Endothelial cell of umbilical vein (primary cell): ENCODE results near the gene SIGLEC7. TPM values are rescaled to one million over a fixed set of nuclear protein-coding genes. Genes with fewer than 3 reads are reported as not detected.

Experiments
- BruUV-seq: library from RNA; stranded (reverse); fragments of 400-500 nt; replicated peaks from 2 replicates; lab custom pipeline; 2021; lab: Mats Ljungman, UMichigan
- CTCF ChIA-PET: fragments of 300-600, 350-600 bp; sonication (Branson Sonifier 250); formaldehyde crosslinking; loops from one replicate; lab custom pipeline; 2021; ENCODE audit warnings: antibody characterized with exemption, inconsistent platforms; lab: Charles Lee
- POLR2A ChIA-PET: fragments of 300-600, 350-600 bp; sonication (Branson Sonifier 250); formaldehyde crosslinking; loops from one replicate; lab custom pipeline; 2021; ENCODE audit warnings: antibody characterized with exemption, inconsistent platforms; lab: Charles Lee
- DNase-seq: peaks from one replicate; pipeline ENCODE4 v3.0.0-alpha.2; 2011; ENCODE audit warnings: low read depth, low spot score
- FAIRE-seq: peaks from 2 replicates; lab custom pipeline; 2011; peaks lifted over from hg19 to GRCh38; lab: Jason Lieb, UNC
- H2AFZ ChIP-seq: 2 replicates; pipeline ENCODE4 v1.6.0; 2012; ENCODE audit warnings: low read depth, low read length, control low read depth, inconsistent platforms
- H3K27ac ChIP-seq: 2 replicates; pipeline ENCODE4 v1.5.1; 2011; ENCODE audit warnings: low read depth, mild to moderate bottlenecking, control low read depth, low read length, moderate library complexity; ENCODE audit not compliant: insufficient read depth
- H3K27me3 ChIP-seq, 2 experiments: 2 replicates each; pipeline versions ENCODE4 v1.6.0 to v1.6.1; 2011; ENCODE audit warnings: low read length in 2 of 2, mixed read lengths in 1 of 2; ENCODE audit not compliant: control insufficient read depth in 2 of 2, insufficient read depth in 2 of 2
- H3K36me3 ChIP-seq, 2 experiments: 2 replicates in 1 of 2; 3 replicates in 1 of 2; pipeline ENCODE4 v1.5.1; 2011; ENCODE audit warnings: low read length in 2 of 2, mild to moderate bottlenecking in 1 of 2, moderate library complexity in 1 of 2; ENCODE audit not compliant: control insufficient read depth in 2 of 2, insufficient read depth in 2 of 2; ENCODE audit errors: extremely low read depth in 1 of 2
- H3K4me1 ChIP-seq: 3 replicates; pipeline ENCODE4 v1.5.1; 2011; ENCODE audit warnings: mild to moderate bottlenecking, low read length; ENCODE audit not compliant: control insufficient read depth, insufficient read depth; ENCODE audit errors: extremely low read depth
- H3K4me2 ChIP-seq: 2 replicates; pipeline ENCODE4 v1.6.1; 2011; ENCODE audit warnings: low read length, control low read depth, mixed read lengths; ENCODE audit not compliant: insufficient read depth
- H3K4me3 ChIP-seq, 3 experiments: fragments of 200-600 bp in 1 of 3; sonication (generic), shearing (Covaris generic) in 1 of 3; replicated peaks in 1 of 3; 2 replicates each; pipeline ENCODE4 v1.5.1; 2011 to 2016; ENCODE audit warnings: control low read depth in 3 of 3, low read length in 3 of 3, mild to moderate bottlenecking in 2 of 3, inconsistent platforms in 1 of 3, low read depth in 1 of 3, moderate library complexity in 1 of 3; ENCODE audit not compliant: insufficient read depth in 1 of 3
- H3K79me2 ChIP-seq: 2 replicates; pipeline ENCODE4 v1.6.0; 2012; ENCODE audit warnings: low read length, inconsistent platforms; ENCODE audit not compliant: control insufficient read depth, insufficient read depth
- H3K9ac ChIP-seq: replicated peaks from 2 replicates; pipeline ENCODE3; 2011; ENCODE audit warnings: low read length, control low read depth; ENCODE audit not compliant: insufficient read depth; ENCODE audit errors: extremely low read depth
- H3K9me1 ChIP-seq: replicated peaks from 3 replicates; pipeline ENCODE4 v1.6.0; 2011; ENCODE audit warnings: mild to moderate bottlenecking, low read length; ENCODE audit not compliant: control insufficient read depth, insufficient read depth; ENCODE audit errors: extremely low read depth
- H3K9me3 ChIP-seq: replicated peaks from 2 replicates; pipeline ENCODE4 v1.5.1; 2012; ENCODE audit warnings: low read length, inconsistent platforms; ENCODE audit not compliant: control insufficient read depth, insufficient read depth
- H4K20me1 ChIP-seq: replicated peaks from 2 replicates; pipeline ENCODE3; 2011; ENCODE audit warnings: mild to moderate bottlenecking, low read length; ENCODE audit not compliant: control insufficient read depth, insufficient read depth; ENCODE audit errors: extremely low read depth
- GATA2 ChIP-seq: IDR thresholded peaks from 2 replicates; pipeline ENCODE4 v1.7.0; 2011; ENCODE audit warnings: low read depth, mild to moderate bottlenecking, moderate library complexity, mixed read lengths, low read length; ENCODE audit not compliant: insufficient read length, insufficient read depth
- JUN ChIP-seq: IDR thresholded peaks from 2 replicates; pipeline ENCODE4 v1.6.1; 2011; ENCODE audit warnings: borderline replicate concordance, low read depth; ENCODE audit not compliant: insufficient read length, insufficient read depth
- MYC ChIP-seq: IDR thresholded peaks from one replicate; pipeline ENCODE4 v1.6.1; 2011; ENCODE audit warnings: mild to moderate bottlenecking, low read depth, low read length
- POLR2A ChIP-seq: IDR thresholded peaks from 2 replicates; pipeline ENCODE4 v1.6.1; 2012; ENCODE audit warnings: low read depth, mild to moderate bottlenecking, control low read depth, low read length
- POLR2AphosphoS5 ChIP-seq: IDR thresholded peaks from 2 replicates; pipeline ENCODE4 v1.6.1; 2012; ENCODE audit warnings: low read depth, mild to moderate bottlenecking, control low read depth, low read length, moderate library complexity; ENCODE audit not compliant: insufficient read depth
- dilution Hi-C: fragments of 300-500 bp; cut with MboI; formaldehyde crosslinking; loops from one replicate; pipeline ENCODE4 v1.15.0; 2019; ENCODE audit warnings: low sequenced_read_pairs; ENCODE audit not compliant: extremely low pct_ligation_motif_present
- intact Hi-C: fragments of 100-400 bp; cut with micrococcal nuclease; formaldehyde crosslinking; loops from one replicate; pipeline ENCODE4 v1.10.0; 2022
- polyA plus RNA-seq, 4 experiments: library from polyadenylated mRNA; depleted of rRNA in 3 of 4; stranded (reverse) in 3 of 4; unstranded in 1 of 4; fragments of >200 nt; gene quantifications; 2 replicates each; pipeline versions ENCODE4 v1.2.1 to v1.2.3, GENCODE V29; 2011 to 2012; ENCODE audit warnings: missing spikeins in 1 of 4
- total RNA-seq: library from RNA; stranded (reverse); gene quantifications from 2 replicates; pipeline ENCODE4 v1.2.3, GENCODE V29; 2021
- TF ChIP-seq, protein P1 (sequence below): IDR thresholded peaks from 2 replicates; pipeline ENCODE4 v1.6.1; 2011; ENCODE audit not compliant: insufficient read depth, insufficient read length

The SIGLEC7 gene
- total and polyA plus RNA-seq, 2 donors (not counting 3 experiments of a cell fraction or from before 2014, with no cell fraction given): not detected

DNA sequence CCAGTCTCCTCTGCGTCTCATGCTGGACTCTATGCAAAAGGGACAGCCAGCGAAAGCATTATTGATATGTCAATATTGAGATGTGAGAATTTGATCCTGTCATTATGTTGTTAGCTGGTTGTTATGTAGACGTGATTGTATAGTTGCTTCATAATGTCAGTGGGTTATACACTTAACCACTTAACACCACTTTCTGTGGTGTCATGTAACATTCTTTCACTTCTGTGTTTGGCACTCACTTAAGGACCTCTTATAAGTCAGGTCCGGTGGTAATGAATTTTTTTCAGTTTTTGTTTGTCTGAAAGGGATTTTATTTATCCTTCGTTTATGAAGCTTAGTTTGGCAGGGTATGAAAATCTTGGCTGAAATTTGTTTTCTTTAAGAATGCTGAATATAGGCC lies 7.1 kb upstream of the SIGLEC7 start:
- FAIRE-seq: no peak
- dilution Hi-C loops: no loop called here
- POLR2A ChIA-PET: no interaction called here

DNA sequence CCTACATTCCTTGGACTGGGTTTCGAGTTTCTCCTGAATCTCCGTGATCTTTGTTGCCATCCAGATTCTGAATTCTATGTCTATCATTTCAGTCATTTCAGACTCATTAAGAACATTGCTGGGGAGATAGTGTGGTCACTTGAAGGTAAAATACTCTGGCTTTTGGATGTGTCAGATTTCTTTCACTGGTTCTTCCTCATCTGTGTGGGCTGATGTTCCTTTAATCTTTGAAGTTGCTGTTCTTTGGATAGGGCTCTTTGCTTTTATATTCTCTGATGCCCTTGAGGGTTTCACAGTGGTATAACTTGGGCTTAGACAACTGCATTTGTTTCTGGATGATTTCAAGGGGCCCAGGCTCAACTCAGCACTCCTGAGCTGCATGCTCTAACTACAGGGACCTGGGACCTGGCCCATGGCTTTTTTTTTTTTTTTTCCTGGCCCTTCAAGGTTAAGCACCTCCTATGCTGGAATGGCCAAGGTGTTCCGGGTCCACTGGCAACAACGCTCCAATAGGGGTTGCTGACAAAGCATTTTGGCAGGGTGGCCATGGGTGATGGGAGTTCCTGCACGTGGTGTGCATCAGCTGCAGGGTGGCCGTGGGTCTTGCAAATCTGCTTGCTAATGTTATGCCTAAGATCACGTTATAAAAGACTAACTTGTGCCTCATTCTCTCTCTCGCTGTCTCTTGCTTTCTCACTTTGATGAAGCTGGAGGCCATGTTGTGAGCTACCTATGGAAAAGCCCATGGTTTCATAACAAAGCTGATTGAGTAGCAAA lies 5.9 kb upstream of the SIGLEC7 start:
- no TSS peak for BruUV-seq
- POLR2A ChIA-PET: no interaction called here
- CTCF ChIA-PET: no interaction called here
- FAIRE-seq (no peak), DNase-seq (no peak)
- intact Hi-C loops: no loop called here
- TF ChIP-seq GATA2 (no peak), POLR2A (no peak), POLR2AphosphoS5 (no peak), JUN (no peak)
- TF ChIP-seq, protein P1, sequence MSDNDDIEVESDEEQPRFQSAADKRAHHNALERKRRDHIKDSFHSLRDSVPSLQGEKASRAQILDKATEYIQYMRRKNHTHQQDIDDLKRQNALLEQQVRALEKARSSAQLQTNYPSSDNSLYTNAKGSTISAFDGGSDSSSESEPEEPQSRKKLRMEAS: no peak
- Histone ChIP-seq H2AFZ (no peak overlapping the region), H3K36me3 (no peaks in the 10 kb centered on the region), H3K9ac (no peak overlapping the region), H3K9me1 (no peaks in the 10 kb centered on the region), H3K79me2 (no peaks in the 10 kb centered on the region), H3K4me1 (no peaks in the 10 kb centered on the region), H4K20me1 (no peaks in the 10 kb centered on the region), H3K4me2 (no peak overlapping the region), H3K27me3 (peaks cover 0 to 5% of the 10 kb centered on the region in 2 experiments), H3K27ac (no peak overlapping the region), H3K9me3 (no peaks in the 10 kb centered on the region), H3K4me3 (no peak overlapping the region)
- dilution Hi-C loops: no loop called here

More for the DNA sequence above, 7.1 kb upstream of the SIGLEC7 start:
- no peaks in the 10 kb centered on the region for H3K9me1 ChIP-seq
- H3K27me3 ChIP-seq: peaks cover 0 to 5% of the 10 kb centered on the region in 2 experiments
- H3K9ac ChIP-seq: no peak overlapping the region
- intact Hi-C loops: no loop called here
- no TSS peak for BruUV-seq
- no peak for DNase-seq
- H3K4me3 ChIP-seq: no peak overlapping the region
- no peaks in the 10 kb centered on the region for H4K20me1 ChIP-seq
- no peaks in the 10 kb centered on the region for H3K79me2 ChIP-seq
- H3K9me3 ChIP-seq: no peaks in the 10 kb centered on the region
- CTCF ChIA-PET: no interaction called here
- H3K36me3 ChIP-seq: no peaks in the 10 kb centered on the region
- no peak for TF ChIP-seq MYC
- TF ChIP-seq GATA2: no peak
- TF ChIP-seq, protein P1: no peak
- no peaks in the 10 kb centered on the region for H3K4me1 ChIP-seq
- H3K4me2 ChIP-seq: no peak overlapping the region
- no peak overlapping the region for H3K27ac ChIP-seq
- H2AFZ ChIP-seq: no peak overlapping the region
